Measurements from ENCODE around the gene NOLC1. TPM values are rescaled to one million over a fixed set of nuclear protein-coding genes. Genes with fewer than 3 reads are reported as not detected.

NOLC1 gene
- total RNA-seq, 1 donor: 30.7 TPM

- TF ChIP-seq CTCF (IDR thresholded peaks at IDR 0.05; ENCODE audit: insufficient read depth, low read depth, low read length): no peak
These were observed 59.6 kb downstream of the NOLC1 start for GRCh38 chr10:102211615-102212299.

More at GRCh38 chr10:102211615-102212299, 59.6 kb downstream of the NOLC1 start:
- no peak for DNase-seq (ENCODE audit: low read depth)
- H3K4me3 ChIP-seq (ENCODE audit: low read depth, low read length): no peak overlapping the region

Other genes with a start within 250 kb of the NOLC1 start
- gene ARMH3, start 96.2 kb upstream of the NOLC1 start, total RNA-seq: 7.7 and 10.4 TPM in 2 replicates
- 34.1 and 34.8 TPM in 2 replicates for gene HPS6, start 87.0 kb upstream of the NOLC1 start, total RNA-seq
- 53.8 and 56.1 TPM in 2 replicates for gene LDB1, start 32.0 kb upstream of the NOLC1 start, total RNA-seq
- 23.5 and 28.5 TPM in 2 replicates for gene PPRC1, start 19.3 kb upstream of the NOLC1 start, total RNA-seq
- gene ELOVL3, start 73.9 kb downstream of the NOLC1 start, total RNA-seq: 0.32 and 0.86 TPM in 2 replicates
- under 0.01 TPM in 1 of 2 replicates, not detected in the other for gene PITX3, start 89.1 kb downstream of the NOLC1 start, total RNA-seq
- gene GBF1, start 93.1 kb downstream of the NOLC1 start, total RNA-seq: 48.3 and 58.3 TPM in 2 replicates
- gene NFKB2, start 243.3 kb downstream of the NOLC1 start, total RNA-seq: 16.8 and 37.6 TPM in 2 replicates

All from fibroblast of villous mesenchyme (primary cell).